Lower leg skin (tissue), 4 donors: ENCODE data around the gene PKMYT1. TPM values are rescaled to one million over a fixed set of nuclear protein-coding genes. Genes with fewer than 3 reads are reported as not detected.
"Not testable (repeated sequence)": the region's sequence is repeated elsewhere in the genome, so short reads cannot be mapped to it uniquely, and the experiment has no call there.

Experiments
- DNase-seq, 2 donors: peaks; one replicate each; pipeline ENCODE4 v3.0.0-alpha.2; 2019; ENCODE audit warnings: low spot score in 2 of 2
- H3K4me3 ChIP-seq: fragments of 200-600 bp; sonication (generic); 2 replicates; pipeline ENCODE4 v1.5.1; 2017; ENCODE audit warnings: mild to moderate bottlenecking, low read depth; ENCODE audit not compliant: poor library complexity, severe bottlenecking
- POLR2A ChIP-seq, 2 donors: fragments of 450-650 bp; IDR thresholded peaks; one replicate each; pipeline ENCODE4 v1.6.1; 2016 to 2017; ENCODE audit warnings: antibody characterized with exemption in 2 of 2, mild to moderate bottlenecking in 1 of 2, moderate library complexity in 1 of 2
- WGBS, 2 donors: methylation state at CpG; one replicate each; pipeline ENCODE4 v1.1.5; 2018; 5-methylcytosine and 5-hydroxymethylcytosine counted together
- intact Hi-C: fragments of 100-400 bp; cut with DNase I; formaldehyde crosslinking; loops from one replicate; pipeline ENCODE4 v1.15.0; 2023; ENCODE audit warnings: low total_unique reads
- total RNA-seq, 4 donors: library from RNA; depleted of rRNA; stranded (reverse); fragments of >200 nt; gene quantifications; one replicate each; pipeline ENCODE4 v1.1.0, GENCODE V29; 2016
- TF ChIP-seq, protein P1 (sequence below), 3 donors: fragments of 450-650 bp; IDR thresholded peaks; one replicate each; pipeline ENCODE4 v1.5.1; 2016; ENCODE audit warnings: antibody characterized with exemption in 3 of 3, mild to moderate bottlenecking in 3 of 3, moderate library complexity in 2 of 3

PKMYT1 gene
- total RNA-seq, 4 donors from 2014 or later, result 3.0 to 7.4 (median 3.9) TPM

DNA sequence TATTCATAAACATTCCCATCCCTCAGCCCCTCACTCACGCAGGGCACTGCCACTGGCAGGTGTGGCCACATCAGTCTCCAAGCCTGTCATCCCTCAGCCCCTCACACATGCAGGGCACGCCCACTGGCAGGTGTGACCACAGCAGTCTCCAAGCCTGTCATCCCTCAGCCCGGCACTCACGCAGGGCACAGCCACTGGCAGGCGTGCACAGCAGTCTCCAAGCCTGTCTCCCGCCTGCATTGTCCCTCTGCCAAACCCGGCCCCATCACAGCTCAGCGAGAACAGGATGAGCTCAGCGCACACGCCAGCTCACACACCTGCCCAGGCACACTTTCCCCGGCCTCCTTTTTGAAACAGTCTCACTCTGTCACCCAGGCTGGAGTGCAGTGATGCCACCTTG lies 27.6 kb downstream of the PKMYT1 start:
- no peak overlapping the region for H3K4me3 ChIP-seq
- DNase-seq, result no peak
- WGBS, 2 donors, result 28 to 38% methylated on average over 9 to 11 of the region's 11 CpGs
- TF ChIP-seq, protein P1, sequence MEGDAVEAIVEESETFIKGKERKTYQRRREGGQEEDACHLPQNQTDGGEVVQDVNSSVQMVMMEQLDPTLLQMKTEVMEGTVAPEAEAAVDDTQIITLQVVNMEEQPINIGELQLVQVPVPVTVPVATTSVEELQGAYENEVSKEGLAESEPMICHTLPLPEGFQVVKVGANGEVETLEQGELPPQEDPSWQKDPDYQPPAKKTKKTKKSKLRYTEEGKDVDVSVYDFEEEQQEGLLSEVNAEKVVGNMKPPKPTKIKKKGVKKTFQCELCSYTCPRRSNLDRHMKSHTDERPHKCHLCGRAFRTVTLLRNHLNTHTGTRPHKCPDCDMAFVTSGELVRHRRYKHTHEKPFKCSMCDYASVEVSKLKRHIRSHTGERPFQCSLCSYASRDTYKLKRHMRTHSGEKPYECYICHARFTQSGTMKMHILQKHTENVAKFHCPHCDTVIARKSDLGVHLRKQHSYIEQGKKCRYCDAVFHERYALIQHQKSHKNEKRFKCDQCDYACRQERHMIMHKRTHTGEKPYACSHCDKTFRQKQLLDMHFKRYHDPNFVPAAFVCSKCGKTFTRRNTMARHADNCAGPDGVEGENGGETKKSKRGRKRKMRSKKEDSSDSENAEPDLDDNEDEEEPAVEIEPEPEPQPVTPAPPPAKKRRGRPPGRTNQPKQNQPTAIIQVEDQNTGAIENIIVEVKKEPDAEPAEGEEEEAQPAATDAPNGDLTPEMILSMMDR (IDR thresholded peaks at IDR 0.05), result no peak
- TF ChIP-seq POLR2A (IDR thresholded peaks at IDR 0.05), result no peak
- intact Hi-C loops, result no loop called here

DNA sequence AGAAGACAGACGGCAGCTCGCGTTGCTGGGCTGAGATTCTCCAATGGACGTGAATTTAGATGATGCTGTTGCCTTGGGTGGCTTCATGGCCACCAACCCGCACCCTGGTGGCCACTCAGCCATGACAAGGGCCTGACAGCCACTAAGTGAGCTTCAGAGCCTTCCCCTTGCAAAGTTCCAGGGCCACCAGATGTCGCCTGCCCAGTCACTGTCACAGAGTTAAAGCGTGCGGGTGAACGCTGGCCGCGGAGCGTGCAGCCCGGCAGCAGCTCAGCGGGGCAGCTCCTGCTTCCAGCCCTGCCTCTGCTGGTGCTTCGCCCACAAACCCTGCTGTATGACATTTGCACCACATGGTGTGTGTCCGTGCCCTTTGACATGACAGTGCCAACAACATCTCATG lies 29.5 kb downstream of the PKMYT1 start:
- H3K4me3 ChIP-seq, result no peak overlapping the region
- TF ChIP-seq, protein P1 (IDR thresholded peaks at IDR 0.05), result no peak
- TF ChIP-seq POLR2A (IDR thresholded peaks at IDR 0.05), result no peak
- WGBS, 2 donors, result 82 to 84% methylated on average over 14 to 16 of the region's 16 CpGs
- intact Hi-C loops, result no loop called here
- no peak for DNase-seq

DNA sequence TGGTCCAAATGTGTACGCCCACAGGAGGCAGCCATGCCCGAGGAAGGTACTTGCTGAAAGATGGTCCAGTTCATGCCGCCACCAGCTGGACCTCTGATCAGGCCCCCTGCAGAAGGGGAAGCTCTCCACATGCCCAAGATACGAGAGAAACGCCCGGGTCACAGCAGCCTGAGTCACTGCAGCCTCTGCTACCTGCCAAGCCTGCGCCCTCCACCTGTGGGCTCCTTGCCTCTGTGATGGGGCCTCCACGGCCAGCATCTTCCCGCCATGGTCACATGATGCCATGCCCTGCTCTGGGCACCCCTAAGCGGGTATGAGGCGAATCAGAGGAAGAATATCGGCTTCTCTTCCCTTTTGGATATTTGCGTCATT lies 29.9 kb downstream of the PKMYT1 start:
- intact Hi-C loops, result no loop called here
- TF ChIP-seq POLR2A (IDR thresholded peaks at IDR 0.05), result no peak
- H3K4me3 ChIP-seq, result no peak overlapping the region
- 88 to 93% methylated on average over 10 to 13 of the region's 13 CpGs for WGBS, 2 donors
- DNase-seq, result no peak

DNA sequence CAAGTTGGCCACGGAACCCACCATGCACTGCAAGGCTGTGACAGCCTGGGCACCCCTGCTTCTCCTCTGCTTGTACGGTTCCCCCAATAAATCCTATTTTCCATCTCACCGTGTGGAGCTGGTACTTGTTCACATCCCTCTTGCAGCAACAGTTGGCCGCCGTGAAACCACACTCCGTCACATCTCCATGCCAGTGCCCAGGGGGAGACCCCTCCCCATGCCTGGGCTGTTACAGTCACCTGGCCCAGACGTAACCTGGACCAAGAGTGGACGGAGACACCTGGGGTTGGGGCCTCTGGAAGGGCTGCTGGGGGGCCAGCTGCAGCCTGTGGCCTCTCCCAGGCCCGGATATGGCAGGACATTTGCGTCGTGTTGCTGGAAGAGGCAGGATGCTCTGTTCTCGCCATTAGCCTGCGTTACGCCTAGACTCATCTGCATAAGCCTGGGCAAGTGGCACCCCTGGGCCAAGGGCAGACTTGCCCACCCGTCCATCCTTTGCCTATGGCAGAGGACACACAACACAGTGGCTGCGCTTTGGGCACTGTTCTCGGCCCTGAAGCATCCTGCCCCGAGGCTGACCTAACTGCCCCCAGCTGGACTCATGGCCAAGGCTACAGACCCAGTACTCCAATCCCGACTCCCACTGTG lies 30.4 kb downstream of the PKMYT1 start:
- no peak for DNase-seq
- H3K4me3 ChIP-seq, result no peak overlapping the region
- TF ChIP-seq, protein P1 (IDR thresholded peaks at IDR 0.05), result no peak
- TF ChIP-seq POLR2A (IDR thresholded peaks at IDR 0.05), result no peak
- intact Hi-C loops, result no loop called here
- WGBS, 2 donors, result 84 to 91% methylated on average over 17 to 19 of the region's 19 CpGs

DNA sequence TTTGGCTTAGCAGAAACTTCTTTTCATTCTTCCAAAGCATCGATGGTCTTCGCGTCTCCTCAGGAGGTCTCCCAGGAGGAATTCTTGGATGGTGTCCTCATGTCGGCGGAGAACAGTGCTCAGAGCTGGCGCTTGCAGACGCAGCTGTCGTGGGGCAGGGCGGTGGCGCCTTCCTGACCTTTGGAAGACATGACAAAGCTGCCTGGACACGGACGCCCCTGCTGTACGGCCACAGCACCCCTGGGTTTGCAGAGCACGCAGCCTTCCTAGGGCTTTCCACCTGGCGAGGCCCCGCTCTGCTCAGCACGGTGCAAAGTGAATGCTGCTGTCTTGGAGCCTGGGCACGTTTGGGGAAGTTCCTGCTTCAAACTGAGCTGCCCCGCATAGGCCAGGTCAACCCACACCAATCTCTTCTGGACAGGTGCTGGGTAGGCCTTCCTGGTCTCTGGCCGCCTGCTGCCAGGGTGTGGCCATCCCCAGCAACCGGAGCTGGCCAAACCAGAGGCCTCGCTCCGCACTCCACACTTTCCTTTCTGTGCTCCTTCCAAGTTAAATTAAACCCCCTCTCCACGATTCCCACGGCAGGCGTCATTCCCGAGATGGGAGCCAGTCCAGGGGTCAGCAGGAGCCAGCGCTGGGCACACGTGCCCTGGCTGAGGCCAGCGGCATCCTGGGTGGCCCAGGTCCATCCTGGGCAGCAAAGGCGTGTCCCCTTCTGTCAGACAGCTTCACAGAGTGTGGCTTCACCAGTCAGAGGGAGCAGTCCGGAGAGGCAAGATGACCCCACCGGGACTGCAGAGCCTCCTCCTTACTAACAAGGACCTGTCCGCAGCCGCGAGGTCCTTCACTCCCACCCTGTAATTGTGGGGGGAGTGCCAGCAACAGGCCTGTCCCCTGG lies 31.2 kb downstream of the PKMYT1 start:
- TF ChIP-seq, protein P1 (IDR thresholded peaks at IDR 0.05), result no peak
- intact Hi-C loops, result no loop called here
- H3K4me3 ChIP-seq, result no peak overlapping the region
- 83 to 87% methylated on average over 31 to 36 of the region's 36 CpGs for WGBS, 2 donors
- DNase-seq, result no peak

DNA sequence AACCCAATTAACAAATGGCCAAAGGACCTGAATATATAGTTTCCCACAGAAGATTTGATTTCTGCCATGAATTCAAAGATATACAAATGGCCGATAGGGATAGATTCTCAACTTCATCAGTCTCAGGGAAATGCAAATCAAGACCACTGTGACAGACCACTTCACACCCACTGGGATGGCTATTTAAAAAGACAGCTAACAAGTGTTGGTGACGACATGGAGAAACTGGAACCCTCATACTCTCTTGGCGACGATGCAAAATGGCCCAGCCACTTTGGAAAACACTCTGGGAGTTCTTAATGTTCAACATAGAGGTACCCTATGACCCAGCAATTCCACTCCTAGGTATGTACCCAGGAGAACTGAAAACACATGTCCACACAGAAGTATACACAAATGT lies 33.6 kb downstream of the PKMYT1 start:
- TF ChIP-seq, protein P1 (IDR thresholded peaks at IDR 0.05), result no peak
- no peak for TF ChIP-seq POLR2A (IDR thresholded peaks at IDR 0.05)
- 95 to 97% methylated on average over 4 of the region's 4 CpGs for WGBS, 2 donors
- DNase-seq, result no peak
- intact Hi-C loops, result no loop called here
- H3K4me3 ChIP-seq, result no peak overlapping the region

DNA sequence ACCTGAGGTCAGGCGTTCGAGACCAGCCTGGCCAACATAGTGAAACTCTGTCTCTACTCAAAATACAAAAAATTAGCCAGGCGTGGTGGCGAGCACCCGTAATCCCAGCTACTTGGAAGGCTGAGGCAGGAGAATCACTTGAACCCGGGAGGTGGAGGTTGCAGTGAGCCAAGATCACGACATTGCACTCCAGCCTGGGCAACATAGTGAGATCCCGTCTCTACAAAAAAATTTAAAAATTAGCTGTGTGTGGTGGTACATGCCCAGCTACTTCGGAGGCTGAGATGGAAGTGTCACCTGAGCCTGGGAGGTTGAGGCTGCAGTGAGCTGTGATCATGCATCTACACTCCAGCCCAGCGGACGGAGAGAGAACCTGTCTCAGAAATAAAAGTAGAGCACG lies 36.5 kb downstream of the PKMYT1 start:
- H3K4me3 ChIP-seq, intact Hi-C loops, DNase-seq: not testable (repeated sequence)
- WGBS, 2 donors, result 77 to 90% methylated on average over 11 to 12 of the region's 12 CpGs
